ENCODE data around the gene PARD3B. TPM values are rescaled to one million over a fixed set of nuclear protein-coding genes. Genes with fewer than 3 reads are reported as not detected.

PARD3B gene
- total and polyA plus RNA-seq, 3 donors from 2014 or later: 14.6 to 36.8 (median 29.6) TPM

DNA sequence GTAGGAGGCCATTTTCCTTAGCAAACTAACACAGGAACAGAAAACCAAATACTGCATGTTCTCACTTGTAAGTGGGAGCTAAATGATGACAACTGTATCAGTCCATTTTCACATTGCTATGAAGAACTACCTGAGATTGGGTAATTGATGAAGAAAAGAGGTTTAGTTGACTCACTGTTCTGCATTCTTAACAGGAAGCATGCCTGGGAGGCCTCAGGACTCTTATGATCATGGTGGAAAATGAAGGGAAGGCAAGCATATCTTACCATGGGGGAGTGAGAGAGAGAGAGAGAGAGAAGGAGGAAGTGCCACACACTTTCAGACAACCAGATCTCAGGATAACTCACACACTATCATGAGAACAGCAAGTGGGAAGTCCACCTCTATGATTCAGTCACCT, 105.3 kb downstream of the PARD3B start:
- no peak for TF ChIP-seq POLR2A (IDR thresholded peaks at IDR 0.05)
- TF ChIP-seq, protein P1, sequence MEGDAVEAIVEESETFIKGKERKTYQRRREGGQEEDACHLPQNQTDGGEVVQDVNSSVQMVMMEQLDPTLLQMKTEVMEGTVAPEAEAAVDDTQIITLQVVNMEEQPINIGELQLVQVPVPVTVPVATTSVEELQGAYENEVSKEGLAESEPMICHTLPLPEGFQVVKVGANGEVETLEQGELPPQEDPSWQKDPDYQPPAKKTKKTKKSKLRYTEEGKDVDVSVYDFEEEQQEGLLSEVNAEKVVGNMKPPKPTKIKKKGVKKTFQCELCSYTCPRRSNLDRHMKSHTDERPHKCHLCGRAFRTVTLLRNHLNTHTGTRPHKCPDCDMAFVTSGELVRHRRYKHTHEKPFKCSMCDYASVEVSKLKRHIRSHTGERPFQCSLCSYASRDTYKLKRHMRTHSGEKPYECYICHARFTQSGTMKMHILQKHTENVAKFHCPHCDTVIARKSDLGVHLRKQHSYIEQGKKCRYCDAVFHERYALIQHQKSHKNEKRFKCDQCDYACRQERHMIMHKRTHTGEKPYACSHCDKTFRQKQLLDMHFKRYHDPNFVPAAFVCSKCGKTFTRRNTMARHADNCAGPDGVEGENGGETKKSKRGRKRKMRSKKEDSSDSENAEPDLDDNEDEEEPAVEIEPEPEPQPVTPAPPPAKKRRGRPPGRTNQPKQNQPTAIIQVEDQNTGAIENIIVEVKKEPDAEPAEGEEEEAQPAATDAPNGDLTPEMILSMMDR (IDR thresholded peaks at IDR 0.05): no peak
- H3K27me3 ChIP-seq: no peaks in the 10 kb centered on the region
- no peaks in the 10 kb centered on the region for H3K36me3 ChIP-seq (ENCODE audit: low read depth, missing control alignments)
- no peak overlapping the region for H3K27ac ChIP-seq
- H3K4me1 ChIP-seq: peaks cover 6% of the 10 kb centered on the region
- DNase-seq: no peak
- H3K9me3 ChIP-seq: no peaks in the 10 kb centered on the region
- intact Hi-C loops (cut with DNase I; ENCODE audit: low total_unique reads): no loop called here
- no peak overlapping the region for H3K4me3 ChIP-seq

DNA sequence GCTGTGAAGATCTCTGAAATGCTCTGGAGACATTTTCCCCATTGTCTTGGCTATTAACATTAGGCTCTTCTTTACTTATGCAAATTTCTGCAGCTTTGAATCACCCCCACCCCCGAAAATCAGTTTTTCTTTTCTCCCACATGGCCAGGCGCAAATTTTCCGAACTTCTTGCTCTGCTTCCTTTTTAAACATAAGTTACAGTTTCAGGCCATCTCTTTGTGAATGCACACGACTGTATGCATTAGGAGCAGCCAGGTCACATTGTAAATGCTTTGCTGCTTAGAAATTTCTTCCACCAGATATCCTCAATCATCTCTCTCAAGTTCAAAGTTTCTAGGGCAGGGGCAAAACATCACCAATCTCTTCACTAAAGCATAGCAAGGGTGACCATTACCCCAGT, 106.8 kb downstream of the PARD3B start:
- Histone ChIP-seq H3K27me3 (no peaks in the 10 kb centered on the region), H3K9me3 (no peaks in the 10 kb centered on the region), H3K27ac (no peak overlapping the region), H3K4me3 (no peak overlapping the region), H3K4me1 (peaks cover 6% of the 10 kb centered on the region), H3K36me3 (ENCODE audit: low read depth, missing control alignments) (no peaks in the 10 kb centered on the region)
- TF ChIP-seq, protein P1 (IDR thresholded peaks at IDR 0.05): no peak
- no peak for TF ChIP-seq POLR2A (IDR thresholded peaks at IDR 0.05)
- no peak for DNase-seq
- WGBS, 2 donors: 97 to 99% methylated on average over 4 of the region's 4 CpGs
- intact Hi-C loops (cut with DNase I; ENCODE audit: low total_unique reads): no loop called here

DNA sequence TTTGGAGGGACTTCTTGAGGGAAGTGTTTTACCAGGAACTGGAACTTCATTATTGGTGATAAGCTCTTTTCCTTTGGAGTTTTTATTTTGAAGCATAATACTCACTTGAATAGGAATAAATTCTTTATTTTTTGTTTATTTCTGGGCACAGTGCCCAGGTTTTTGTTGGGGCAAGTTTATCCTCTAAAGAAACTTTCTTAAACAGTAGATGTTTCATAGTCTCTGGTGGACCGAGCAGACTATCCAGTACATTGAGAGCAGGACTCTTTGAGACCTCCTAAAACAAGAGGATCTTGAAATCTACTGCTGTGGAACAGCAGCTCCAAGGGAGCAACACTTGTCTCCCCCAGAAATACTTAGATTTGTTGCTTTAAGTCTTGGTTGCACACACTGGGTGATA, 109.4 kb downstream of the PARD3B start:
- H3K4me3 ChIP-seq: no peak overlapping the region
- WGBS, 2 donors: 25 to 33% methylated on average over 1 of the region's 1 CpG
- peaks cover 6% of the 10 kb centered on the region for H3K4me1 ChIP-seq
- TF ChIP-seq POLR2A (IDR thresholded peaks at IDR 0.05): no peak
- TF ChIP-seq, protein P1 (IDR thresholded peaks at IDR 0.05): no peak
- no peaks in the 10 kb centered on the region for H3K9me3 ChIP-seq
- no peak for DNase-seq
- no peaks in the 10 kb centered on the region for H3K36me3 ChIP-seq (ENCODE audit: low read depth, missing control alignments)
- intact Hi-C loops (cut with DNase I; ENCODE audit: low total_unique reads): no loop called here
- no peaks in the 10 kb centered on the region for H3K27me3 ChIP-seq
- H3K27ac ChIP-seq: no peak overlapping the region

DNA sequence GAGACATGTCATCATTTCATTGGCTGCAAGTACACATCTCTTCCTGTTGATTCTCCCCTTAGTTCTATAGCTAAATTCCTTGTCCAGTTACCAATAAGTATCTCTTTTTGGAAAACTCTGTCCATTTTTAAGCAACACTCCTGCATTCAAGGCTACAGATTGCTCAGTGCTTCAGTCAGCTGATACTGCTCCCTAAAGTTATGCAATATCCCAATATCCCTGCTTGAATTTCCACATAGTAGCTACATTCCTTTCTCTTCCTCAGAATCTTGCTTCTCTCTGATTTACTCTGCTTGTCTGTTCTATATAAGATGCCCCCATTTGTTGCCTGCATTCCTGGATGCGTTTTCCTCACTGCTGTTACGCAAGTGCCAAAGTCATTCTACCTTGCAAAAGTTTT, 109.8 kb downstream of the PARD3B start:
- peak overlapping the region in 1 of 2 donors; percentile 10 for H3K27ac ChIP-seq
- no peaks in the 10 kb centered on the region for H3K9me3 ChIP-seq

DNA sequence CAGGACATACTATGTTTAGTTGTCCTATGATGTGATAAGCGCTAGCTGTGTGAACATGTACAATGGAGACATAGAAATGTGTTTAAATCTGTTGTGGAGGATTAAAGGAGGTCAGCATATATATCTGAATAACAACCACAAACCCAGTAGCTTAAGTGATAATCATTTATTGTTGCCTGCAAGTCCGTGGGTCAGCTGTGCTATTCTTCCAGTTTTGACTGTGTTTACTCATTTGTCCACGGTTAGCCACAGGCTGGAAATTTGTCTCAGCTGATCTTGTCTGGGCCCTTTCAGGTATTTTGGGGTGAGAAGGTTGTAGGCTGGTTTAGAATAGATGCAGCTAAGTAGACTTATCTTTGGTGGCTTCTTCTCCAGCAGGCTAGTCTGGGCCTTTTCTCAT, 110.4 kb downstream of the PARD3B start:
- H3K4me3 ChIP-seq: no peak overlapping the region
- no peaks in the 10 kb centered on the region for H3K27me3 ChIP-seq
- WGBS, 2 donors: 93% methylated on average over 3 of the region's 3 CpGs
- peak overlapping the region in 1 of 2 donors; percentile 10 for H3K27ac ChIP-seq
- TF ChIP-seq, protein P1 (IDR thresholded peaks at IDR 0.05): no peak
- no peak for TF ChIP-seq POLR2A (IDR thresholded peaks at IDR 0.05)
- peaks cover 6% of the 10 kb centered on the region for H3K4me1 ChIP-seq
- intact Hi-C loops (cut with DNase I; ENCODE audit: low total_unique reads): no loop called here
- no peaks in the 10 kb centered on the region for H3K36me3 ChIP-seq (ENCODE audit: low read depth, missing control alignments)
- no peak for DNase-seq
- H3K9me3 ChIP-seq: no peaks in the 10 kb centered on the region

More for the DNA sequence above, 109.8 kb downstream of the PARD3B start:
- Histone ChIP-seq H3K36me3 (ENCODE audit: low read depth, missing control alignments) (no peaks in the 10 kb centered on the region), H3K27me3 (no peaks in the 10 kb centered on the region), H3K4me3 (no peak overlapping the region), H3K4me1 (peaks cover 6% of the 10 kb centered on the region)
- intact Hi-C loops (cut with DNase I; ENCODE audit: low total_unique reads): no loop called here
- TF ChIP-seq, protein P1 (IDR thresholded peaks at IDR 0.05): no peak
- no peak for TF ChIP-seq POLR2A (IDR thresholded peaks at IDR 0.05)
- 96 to 100% methylated on average over 2 of the region's 2 CpGs for WGBS, 2 donors
- DNase-seq: no peak
